ENCODE results near the gene SLC9A4. TPM values are rescaled to one million over a fixed set of nuclear protein-coding genes. Genes with fewer than 3 reads are reported as not detected.

SLC9A4 gene
- total and polyA plus RNA-seq, 9 of the 15 experiments (the other 6 are each of a cell fraction or from before 2014, with no cell fraction given): 0.04 to 0.15 (median 0.04) TPM; not detected in 5

DNA sequence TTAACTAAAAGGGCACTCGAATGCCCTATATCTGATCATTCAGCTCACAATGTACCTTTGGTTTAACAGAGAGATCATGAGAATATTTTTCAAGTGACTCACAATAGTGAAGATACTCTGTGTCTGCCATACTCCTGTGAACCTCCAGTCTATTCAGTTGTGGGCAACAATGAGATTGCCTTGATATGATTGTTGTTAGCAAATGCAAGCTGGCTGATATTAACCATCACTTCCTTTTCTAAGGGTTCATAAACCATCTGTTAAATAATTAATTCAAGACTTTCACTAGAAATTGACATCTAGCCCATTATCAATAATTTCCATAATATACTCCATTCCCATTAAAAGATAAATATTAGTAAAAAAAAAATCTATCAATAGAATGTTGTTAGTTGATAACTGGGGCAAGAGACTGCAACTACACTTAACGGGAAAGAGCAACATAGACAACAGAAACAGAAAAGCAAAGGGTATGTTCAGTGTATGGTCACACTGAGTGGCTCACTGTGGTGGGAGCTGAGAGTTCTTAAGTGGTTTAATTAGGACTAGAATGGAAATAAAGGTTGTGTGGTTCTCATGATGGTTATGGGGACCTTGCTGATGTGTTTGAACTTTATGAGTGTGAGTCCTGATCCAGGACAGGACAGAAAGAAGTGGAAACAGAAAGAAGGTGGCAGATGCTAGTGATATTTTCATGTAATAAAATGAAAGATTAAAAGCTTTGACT is 38.2 kb upstream of the SLC9A4 start:
- POLR2A ChIA-PET: interaction anchor here (0.6 kb wide), 1 partner anchor 124 kb away, joined by 3 read pairs; the partner anchor contains the start of gene IL1RL1
- no peak overlapping the region for H3K9ac ChIP-seq (ENCODE audit: insufficient read depth in 1 of 2, low read depth in 2 of 2, low read length in 2 of 2)
- no peak overlapping the region for H2AFZ ChIP-seq (ENCODE audit: low read depth, low read length)
- intact Hi-C loops (cut with micrococcal nuclease) (no loop called here), in situ Hi-C loops (cut with MboI) (no loop called here)
- H3K79me2 ChIP-seq (ENCODE audit: control insufficient read depth, insufficient read depth, low read length): no peaks in the 10 kb centered on the region
- H3K4me2 ChIP-seq (ENCODE audit: insufficient read depth, low read length): no peak overlapping the region
- H3K36me3 ChIP-seq (ENCODE audit: control insufficient read depth, insufficient read depth, low read length): no peaks in the 10 kb centered on the region
- H3K27ac ChIP-seq (ENCODE audit: extremely low read depth, low read depth, low read length): no peak overlapping the region
- no peak for FAIRE-seq
- no peak for DNase-seq (ENCODE audit: extremely low read depth in 1 of 4, low spot score in 3 of 4)
- no peaks in the 10 kb centered on the region for H4K20me1 ChIP-seq (replicated peaks; ENCODE audit: control insufficient read depth, insufficient read depth, low read length)
- CTCF ChIA-PET (ENCODE audit: low intra/inter-chr PET ratio): no interaction called here
- H3K27me3 ChIP-seq (ENCODE audit: control insufficient read depth in 2 of 2, insufficient read depth in 2 of 2, low read length in 2 of 2): no peaks in the 10 kb centered on the region
- BruUV-seq (replicated peaks): no TSS peak
- H3K4me3 ChIP-seq: no peak overlapping the region
- no peaks in the 10 kb centered on the region for H3K9me1 ChIP-seq (ENCODE audit: control insufficient read depth, insufficient read depth, low read length)
- H3K4me1 ChIP-seq (replicated peaks in 1 of 2; ENCODE audit: control insufficient read depth in 2 of 2, insufficient read depth in 2 of 2, low read length in 2 of 2): peaks cover 13 to 24% of the 10 kb centered on the region in 2 experiments; a peak in 4 of 5 replicates
- 39% methylated on average over 2 of the region's 2 CpGs for WGBS (ENCODE audit: insufficient coverage, low coverage, missing lambda C conversion rate)
- no peaks in the 10 kb centered on the region for H3K9me3 ChIP-seq (replicated peaks; ENCODE audit: control insufficient read depth, insufficient read depth, low read depth, low read length)
- TF ChIP-seq, protein P1, sequence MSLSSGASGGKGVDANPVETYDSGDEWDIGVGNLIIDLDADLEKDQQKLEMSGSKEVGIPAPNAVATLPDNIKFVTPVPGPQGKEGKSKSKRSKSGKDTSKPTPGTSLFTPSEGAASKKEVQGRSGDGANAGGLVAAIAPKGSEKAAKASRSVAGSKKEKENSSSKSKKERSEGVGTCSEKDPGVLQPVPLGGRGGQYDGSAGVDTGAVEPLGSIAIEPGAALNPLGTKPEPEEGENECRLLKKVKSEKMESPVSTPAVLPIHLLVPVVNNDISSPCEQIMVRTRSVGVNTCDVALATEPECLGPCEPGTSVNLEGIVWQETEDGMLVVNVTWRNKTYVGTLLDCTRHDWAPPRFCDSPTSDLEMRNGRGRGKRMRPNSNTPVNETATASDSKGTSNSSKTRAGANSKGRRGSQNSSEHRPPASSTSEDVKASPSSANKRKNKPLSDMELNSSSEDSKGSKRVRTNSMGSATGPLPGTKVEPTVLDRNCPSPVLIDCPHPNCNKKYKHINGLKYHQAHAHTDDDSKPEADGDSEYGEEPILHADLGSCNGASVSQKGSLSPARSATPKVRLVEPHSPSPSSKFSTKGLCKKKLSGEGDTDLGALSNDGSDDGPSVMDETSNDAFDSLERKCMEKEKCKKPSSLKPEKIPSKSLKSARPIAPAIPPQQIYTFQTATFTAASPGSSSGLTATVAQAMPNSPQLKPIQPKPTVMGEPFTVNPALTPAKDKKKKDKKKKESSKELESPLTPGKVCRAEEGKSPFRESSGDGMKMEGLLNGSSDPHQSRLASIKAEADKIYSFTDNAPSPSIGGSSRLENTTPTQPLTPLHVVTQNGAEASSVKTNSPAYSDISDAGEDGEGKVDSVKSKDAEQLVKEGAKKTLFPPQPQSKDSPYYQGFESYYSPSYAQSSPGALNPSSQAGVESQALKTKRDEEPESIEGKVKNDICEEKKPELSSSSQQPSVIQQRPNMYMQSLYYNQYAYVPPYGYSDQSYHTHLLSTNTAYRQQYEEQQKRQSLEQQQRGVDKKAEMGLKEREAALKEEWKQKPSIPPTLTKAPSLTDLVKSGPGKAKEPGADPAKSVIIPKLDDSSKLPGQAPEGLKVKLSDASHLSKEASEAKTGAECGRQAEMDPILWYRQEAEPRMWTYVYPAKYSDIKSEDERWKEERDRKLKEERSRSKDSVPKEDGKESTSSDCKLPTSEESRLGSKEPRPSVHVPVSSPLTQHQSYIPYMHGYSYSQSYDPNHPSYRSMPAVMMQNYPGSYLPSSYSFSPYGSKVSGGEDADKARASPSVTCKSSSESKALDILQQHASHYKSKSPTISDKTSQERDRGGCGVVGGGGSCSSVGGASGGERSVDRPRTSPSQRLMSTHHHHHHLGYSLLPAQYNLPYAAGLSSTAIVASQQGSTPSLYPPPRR (CRISPR knock-in tag; IDR thresholded peaks at IDR 0.05; ENCODE audit: borderline replicate concordance): no peak
- no peak for ATAC-seq

All from K562 (cell line).